Upper lobe of left lung (tissue), 6 donors: ENCODE measurements around the gene GABBR2. TPM values are rescaled to one million over a fixed set of nuclear protein-coding genes. Genes with fewer than 3 reads are reported as not detected.

ENCODE experiments used
- ATAC-seq, 2 donors: fragments of 200-7000 bp; cut with Tn5 transposase; one replicate each; pipeline ENCODE4 v1.9.1; 2022; ENCODE audit warnings: mild to moderate bottlenecking in 2 of 2, moderate library complexity in 2 of 2; ENCODE audit not compliant: low FRiP score in 2 of 2
- DNase-seq, 2 donors: peaks; one replicate each; pipeline ENCODE4 v3.0.0-alpha.2; 2019 to 2020
- H3K27ac ChIP-seq, 4 donors: fragments of 200-600 bp; sonication (generic); one replicate each; pipeline ENCODE4 v1.5.1; 2016 to 2019
- H3K27me3 ChIP-seq, 4 donors: fragments of 200-600 bp; sonication (generic); one replicate each; pipeline ENCODE4 v1.5.1; 2017 to 2019
- H3K36me3 ChIP-seq, 4 donors: fragments of 200-600 bp; sonication (generic); one replicate each; pipeline ENCODE4 v1.5.1; 2016 to 2019
- H3K4me1 ChIP-seq, 4 donors: fragments of 200-600 bp; sonication (generic); one replicate each; pipeline ENCODE4 v1.5.1; 2018 to 2019
- H3K4me3 ChIP-seq, 4 donors: fragments of 200-600 bp; sonication (generic); one replicate each; pipeline ENCODE4 v1.5.1; 2017 to 2019; ENCODE audit warnings: mild to moderate bottlenecking in 2 of 4, moderate library complexity in 1 of 4
- H3K9me3 ChIP-seq, 4 donors: fragments of 200-600 bp; sonication (generic); one replicate each; pipeline ENCODE4 v1.5.1; 2018 to 2019
- CTCF ChIP-seq, 6 experiments: fragments of 450-650 bp in 4 of 6; fragments of 200-600 bp in 2 of 6; sonication (generic) in 2 of 6; IDR thresholded peaks; one replicate each; pipeline ENCODE4 v1.5.1; 2016 to 2019; ENCODE audit warnings: antibody characterized with exemption in 6 of 6
- EP300 ChIP-seq, 4 donors: sonication (generic); formaldehyde crosslinking; IDR thresholded peaks; one replicate each; pipeline ENCODE4 v1.5.1; 2017; ENCODE audit warnings: antibody characterized with exemption in 4 of 4, control low read depth in 2 of 4
- POLR2A ChIP-seq, 4 donors: fragments of 450-650 bp; IDR thresholded peaks; one replicate each; pipeline ENCODE4 v1.5.1; 2016 to 2017; ENCODE audit warnings: antibody characterized with exemption in 4 of 4, mild to moderate bottlenecking in 2 of 4
- POLR2AphosphoS5 ChIP-seq, 2 donors: sonication (generic); formaldehyde crosslinking; IDR thresholded peaks; one replicate each; pipeline ENCODE4 v1.5.1; 2017; ENCODE audit warnings: antibody characterized with exemption in 2 of 2
- WGBS, 2 donors: methylation state at CpG; one replicate each; pipeline ENCODE4 v1.1.5; 2017 to 2018; 5-methylcytosine and 5-hydroxymethylcytosine counted together
- total RNA-seq, 6 donors: library from RNA; depleted of rRNA in 4 of 6; stranded (reverse); fragments of >200 nt in 4 of 6; gene quantifications; one replicate each; pipeline versions ENCODE4 v1.1.0 to v1.2.1, GENCODE V29; 2016 to 2021
- donor health status: DM: no; HTN: no; CAD: no; lungs with moderate emphysema.
- donor health status: DM: no; HTN: yes; CAD: no; lungs with severe emphysema.

The GABBR2 gene
- total RNA-seq, 6 donors from 2014 or later = 0.15 to 1.00 (median 0.81) TPM; not detected in 1

GRCh38 chr9:98432134-98432533 is 276.6 kb downstream of the GABBR2 start:
- no peaks in the 10 kb centered on the region for H3K27me3 ChIP-seq
- no peak overlapping the region for H3K27ac ChIP-seq
- no peak overlapping the region for H3K4me3 ChIP-seq
- 83 to 87% methylated on average over 6 of the region's 6 CpGs for WGBS, 2 donors
- no peaks in the 10 kb centered on the region for H3K36me3 ChIP-seq
- TF ChIP-seq EP300 (IDR thresholded peaks at IDR 0.05) = no peak
- no peak for TF ChIP-seq POLR2AphosphoS5 (IDR thresholded peaks at IDR 0.05)
- no peak for TF ChIP-seq POLR2A (IDR thresholded peaks at IDR 0.05)
- TF ChIP-seq CTCF (IDR thresholded peaks at IDR 0.05) = no peak
- peaks cover 8 to 22% (median 19%) of the 10 kb centered on the region in 4 donors for H3K4me1 ChIP-seq
- DNase-seq (no peak), ATAC-seq (no peak)
- no peaks in the 10 kb centered on the region for H3K9me3 ChIP-seq

GRCh38 chr9:98430535-98431292 is 278.0 kb downstream of the GABBR2 start:
- TF ChIP-seq CTCF (IDR thresholded peaks at IDR 0.05) (no peak), POLR2AphosphoS5 (IDR thresholded peaks at IDR 0.05) (no peak), POLR2A (IDR thresholded peaks at IDR 0.05) (no peak), EP300 (IDR thresholded peaks at IDR 0.05) (peak in 1 of 4 donors; percentile 68)
- no peaks in the 10 kb centered on the region for H3K27me3 ChIP-seq
- peaks cover 8 to 22% (median 19%) of the 10 kb centered on the region in 4 donors for H3K4me1 ChIP-seq
- ATAC-seq (peak; percentile 50 to 73), DNase-seq (peak in 1 of 2 donors; percentile 75)
- peak overlapping the region; percentile 38 to 50 (median 47) for H3K27ac ChIP-seq
- no peaks in the 10 kb centered on the region for H3K9me3 ChIP-seq
- 46 to 52% methylated on average over 3 of the region's 3 CpGs for WGBS, 2 donors
- H3K36me3 ChIP-seq = no peaks in the 10 kb centered on the region
- H3K4me3 ChIP-seq = no peak overlapping the region

- H3K36me3 ChIP-seq = no peaks in the 10 kb centered on the region
- peak overlapping the region in 3 of 4 donors; percentile 38 to 50 (median 46) for H3K27ac ChIP-seq
- H3K9me3 ChIP-seq = no peaks in the 10 kb centered on the region
- WGBS, 2 donors = 25 to 30% methylated on average over 1 of the region's 1 CpG
- peaks cover 8 to 22% (median 19%) of the 10 kb centered on the region in 4 donors for H3K4me1 ChIP-seq
- H3K27me3 ChIP-seq = no peaks in the 10 kb centered on the region
- DNase-seq (peak in 1 of 2 donors; percentile 60), ATAC-seq (peak in 1 of 2 donors; percentile 58)
- TF ChIP-seq POLR2A (IDR thresholded peaks at IDR 0.05) (no peak), CTCF (IDR thresholded peaks at IDR 0.05) (no peak), EP300 (IDR thresholded peaks at IDR 0.05) (no peak), POLR2AphosphoS5 (IDR thresholded peaks at IDR 0.05) (no peak)
- H3K4me3 ChIP-seq = no peak overlapping the region
Observed at GRCh38 chr9:98429613-98430012, 279.1 kb downstream of the GABBR2 start.

- ATAC-seq = no peak
- WGBS, 2 donors = 93 to 97% methylated on average over 2 of the region's 2 CpGs
- Histone ChIP-seq H3K4me1 (peaks cover 8 to 22% (median 19%) of the 10 kb centered on the region in 4 donors), H3K9me3 (no peaks in the 10 kb centered on the region), H3K27ac (no peak overlapping the region), H3K36me3 (no peaks in the 10 kb centered on the region), H3K27me3 (no peaks in the 10 kb centered on the region), H3K4me3 (no peak overlapping the region)
- TF ChIP-seq CTCF (IDR thresholded peaks at IDR 0.05) (no peak), POLR2A (IDR thresholded peaks at IDR 0.05) (no peak)
- DNase-seq = no peak
Observed at GRCh38 chr9:98428454-98428853, 280.3 kb downstream of the GABBR2 start.

- 77 to 88% methylated on average over 2 to 5 of the region's 5 CpGs for WGBS, 2 donors
- Histone ChIP-seq H3K4me1 (peaks cover 8 to 22% (median 19%) of the 10 kb centered on the region in 4 donors), H3K36me3 (no peaks in the 10 kb centered on the region), H3K27me3 (no peaks in the 10 kb centered on the region), H3K27ac (no peak overlapping the region), H3K4me3 (no peak overlapping the region), H3K9me3 (no peaks in the 10 kb centered on the region)
- DNase-seq = no peak
- ATAC-seq = no peak
- no peak for TF ChIP-seq EP300 (IDR thresholded peaks at IDR 0.05)
- TF ChIP-seq POLR2AphosphoS5 (IDR thresholded peaks at IDR 0.05) = no peak
- TF ChIP-seq POLR2A (IDR thresholded peaks at IDR 0.05) = no peak
- no peak for TF ChIP-seq CTCF (IDR thresholded peaks at IDR 0.05)
Observed at GRCh38 chr9:98427491-98427890, 281.2 kb downstream of the GABBR2 start.
